Natural killer cell (primary cell): Measurements from ENCODE around the gene RSBN1. TPM values are rescaled to one million over a fixed set of nuclear protein-coding genes. Genes with fewer than 3 reads are reported as not detected.

Source experiments
- ATAC-seq, 3 donors: fragments of 150-1000 bp in 2 of 3; fragments of 200-7000 bp in 1 of 3; cut with Tn5 transposase; 1 replicate in 1 of 3; 2 replicates in 2 of 3; pipeline ENCODE4 v1.10.0; 2021; ENCODE audit warnings: mild to moderate bottlenecking in 2 of 3, moderate library complexity in 2 of 3
- DNase-seq, 2 donors: peaks; one replicate each; pipeline versions ENCODE4 v3.0.0 to v3.0.0-alpha.2; 2013 to 2021; ENCODE audit warnings: mixed read lengths in 1 of 2
- H3K27ac ChIP-seq: one replicate; pipeline ENCODE4 v1.5.1; 2013; ENCODE audit warnings: mild to moderate bottlenecking, low read length
- H3K27me3 ChIP-seq: one replicate; pipeline ENCODE4 v1.6.1; 2013; ENCODE audit warnings: low read length; ENCODE audit not compliant: control insufficient read depth, insufficient read depth
- H3K36me3 ChIP-seq: one replicate; pipeline ENCODE4 v1.6.1; 2013; ENCODE audit warnings: low read length; ENCODE audit not compliant: control insufficient read depth, insufficient read depth
- H3K4me1 ChIP-seq: one replicate; pipeline ENCODE4 v1.6.1; 2013; ENCODE audit warnings: low read length; ENCODE audit not compliant: control insufficient read depth, insufficient read depth
- H3K4me3 ChIP-seq: one replicate; pipeline ENCODE4 v1.5.1; 2013; ENCODE audit warnings: low read length
- H3K9me3 ChIP-seq: one replicate; pipeline ENCODE4 v1.6.1; 2013; ENCODE audit warnings: low read length; ENCODE audit not compliant: control insufficient read depth, insufficient read depth
- H3K27ac Mint-ChIP-seq, 2 donors: one replicate each; pipeline ENCODE4 v1.8.0; 2022; ENCODE audit warnings: mild to moderate bottlenecking in 2 of 2, mixed read lengths in 2 of 2, moderate library complexity in 1 of 2
- H3K27me3 Mint-ChIP-seq, 2 donors: one replicate each; pipeline ENCODE4 v1.8.0; 2022; ENCODE audit warnings: low read depth in 2 of 2, mixed read lengths in 2 of 2
- H3K36me3 Mint-ChIP-seq: one replicate; pipeline ENCODE4 v1.8.0; 2022; ENCODE audit warnings: mixed read lengths
- H3K4me1 Mint-ChIP-seq, 2 donors: one replicate each; pipeline ENCODE4 v1.8.0; 2022; ENCODE audit warnings: mixed read lengths in 2 of 2
- H3K4me3 Mint-ChIP-seq: one replicate; pipeline ENCODE4 v1.8.0; 2022; ENCODE audit warnings: mild to moderate bottlenecking, moderate library complexity, mixed read lengths
- H3K9me3 Mint-ChIP-seq, 2 donors: one replicate each; pipeline ENCODE4 v1.8.0; 2022; ENCODE audit warnings: mixed read lengths in 2 of 2
- WGBS: methylation state at CpG from one replicate; pipeline ENCODE4 v1.1.7; 2013; ENCODE audit warnings: missing lambda C conversion rate; ENCODE audit not compliant: insufficient coverage; 5-methylcytosine and 5-hydroxymethylcytosine counted together
- intact Hi-C: fragments of 100-400 bp; cut with micrococcal nuclease; formaldehyde crosslinking; loops from one replicate; pipeline ENCODE4 v1.14.2; 2022
- total RNA-seq, 4 donors: library from RNA; stranded (reverse); fragments of 120-200 nt in 1 of 4; gene quantifications; one replicate each; pipeline versions ENCODE4 v1.2.3 to v1.2.4, GENCODE V29; 2013 to 2022
- TF ChIP-seq, protein P1 (sequence below): fragments of 200-600 bp; IDR thresholded peaks from one replicate; pipeline ENCODE4 v1.8.0; 2022; ENCODE audit warnings: antibody characterized with exemption

RSBN1 gene
- total RNA-seq, 3 donors from 2014 or later (not counting 1 experiment from before 2014, with no cell fraction given), result 30.1 to 37.9 (median 36.5) TPM

- Histone ChIP-seq H3K9me3 (no peaks in the 10 kb centered on the region), H3K27ac (no peak overlapping the region), H3K4me1 (peaks cover 17% of the 10 kb centered on the region), H3K27me3 (no peaks in the 10 kb centered on the region), H3K36me3 (peaks cover 7% of the 10 kb centered on the region), H3K4me3 (no peak overlapping the region)
- WGBS, result 82% methylated on average over 3 of the region's 3 CpGs
- intact Hi-C loops, result no loop called here
- H3K27me3 Mint-ChIP-seq, result no peaks in the 10 kb centered on the region
- peak overlapping the region in 1 of 2 donors; percentile 68 for H3K27ac Mint-ChIP-seq
- H3K4me1 Mint-ChIP-seq, result peaks cover 45 to 58% of the 10 kb centered on the region in 2 donors
- ATAC-seq (no peak), DNase-seq (no peak)
- H3K9me3 Mint-ChIP-seq, result no peaks in the 10 kb centered on the region
- no peak overlapping the region for H3K4me3 Mint-ChIP-seq
- no peaks in the 10 kb centered on the region for H3K36me3 Mint-ChIP-seq
- TF ChIP-seq, protein P1, sequence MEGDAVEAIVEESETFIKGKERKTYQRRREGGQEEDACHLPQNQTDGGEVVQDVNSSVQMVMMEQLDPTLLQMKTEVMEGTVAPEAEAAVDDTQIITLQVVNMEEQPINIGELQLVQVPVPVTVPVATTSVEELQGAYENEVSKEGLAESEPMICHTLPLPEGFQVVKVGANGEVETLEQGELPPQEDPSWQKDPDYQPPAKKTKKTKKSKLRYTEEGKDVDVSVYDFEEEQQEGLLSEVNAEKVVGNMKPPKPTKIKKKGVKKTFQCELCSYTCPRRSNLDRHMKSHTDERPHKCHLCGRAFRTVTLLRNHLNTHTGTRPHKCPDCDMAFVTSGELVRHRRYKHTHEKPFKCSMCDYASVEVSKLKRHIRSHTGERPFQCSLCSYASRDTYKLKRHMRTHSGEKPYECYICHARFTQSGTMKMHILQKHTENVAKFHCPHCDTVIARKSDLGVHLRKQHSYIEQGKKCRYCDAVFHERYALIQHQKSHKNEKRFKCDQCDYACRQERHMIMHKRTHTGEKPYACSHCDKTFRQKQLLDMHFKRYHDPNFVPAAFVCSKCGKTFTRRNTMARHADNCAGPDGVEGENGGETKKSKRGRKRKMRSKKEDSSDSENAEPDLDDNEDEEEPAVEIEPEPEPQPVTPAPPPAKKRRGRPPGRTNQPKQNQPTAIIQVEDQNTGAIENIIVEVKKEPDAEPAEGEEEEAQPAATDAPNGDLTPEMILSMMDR, result no peak
Measured at GRCh38 chr1:113787663-113788062, 24.6 kb downstream of the RSBN1 start.

DNA sequence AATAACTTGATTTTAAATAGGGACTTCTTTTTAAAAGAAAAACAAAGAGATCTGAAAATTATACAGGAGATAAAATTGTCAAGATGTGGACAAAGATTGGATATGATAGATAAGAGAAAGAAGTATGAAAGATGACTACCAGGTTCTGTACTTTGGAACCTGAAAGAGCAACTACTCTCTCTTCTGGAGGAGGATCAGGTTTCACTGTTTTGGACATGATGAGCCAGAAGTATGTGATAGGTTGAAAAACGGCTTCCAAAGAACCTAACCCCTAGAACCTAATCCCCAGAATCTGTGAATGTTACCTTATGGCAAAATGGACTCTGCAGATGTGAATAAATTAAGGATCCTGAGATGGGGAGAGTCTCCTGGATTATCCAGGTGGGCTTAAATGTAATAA lies 26.2 kb downstream of the RSBN1 start:
- H3K9me3 ChIP-seq, result no peaks in the 10 kb centered on the region
- no peak overlapping the region for H3K27ac ChIP-seq
- Mint-ChIP-seq H3K36me3 (no peaks in the 10 kb centered on the region), H3K27ac (peak overlapping the region; percentile 3 to 49), H3K9me3 (no peaks in the 10 kb centered on the region), H3K4me1 (peaks cover 34 to 45% of the 10 kb centered on the region in 2 donors), H3K4me3 (no peak overlapping the region), H3K27me3 (no peaks in the 10 kb centered on the region)
- ATAC-seq (no peak), DNase-seq (no peak)
- H3K4me1 ChIP-seq, result peaks cover 11% of the 10 kb centered on the region
- no peak overlapping the region for H3K4me3 ChIP-seq
- H3K27me3 ChIP-seq, result no peaks in the 10 kb centered on the region
- H3K36me3 ChIP-seq, result peaks cover 5% of the 10 kb centered on the region
- no CpG with 5 or more reads among the region's 1 CpG for WGBS
- intact Hi-C loops, result no loop called here
- TF ChIP-seq, protein P1, result no peak

GRCh38 chr1:113784104-113784779 lies 28.0 kb downstream of the RSBN1 start:
- no peaks in the 10 kb centered on the region for H3K27me3 Mint-ChIP-seq
- Histone ChIP-seq H3K36me3 (no peaks in the 10 kb centered on the region), H3K27ac (peak overlapping the region; percentile 80), H3K4me1 (peaks cover 19% of the 10 kb centered on the region), H3K4me3 (no peak overlapping the region), H3K27me3 (no peaks in the 10 kb centered on the region), H3K9me3 (no peaks in the 10 kb centered on the region)
- H3K27ac Mint-ChIP-seq, result no peak overlapping the region
- WGBS, result 73% methylated on average over 4 of the region's 5 CpGs
- H3K4me3 Mint-ChIP-seq, result peak overlapping the region; percentile 83
- peak in 1 of 2 donors; percentile 46 for DNase-seq
- H3K4me1 Mint-ChIP-seq, result peaks cover 26 to 29% of the 10 kb centered on the region in 2 donors
- no peaks in the 10 kb centered on the region for H3K9me3 Mint-ChIP-seq
- TF ChIP-seq, protein P1, result no peak
- peak; percentile 28 to 70 (median 44) for ATAC-seq
- intact Hi-C loops, result no loop called here
- H3K36me3 Mint-ChIP-seq, result no peaks in the 10 kb centered on the region
